Loucy (cell line): ENCODE results near the gene PAN2.
A peak's percentile ranks its signal among the peaks of the same experiment; 100 is the strongest.

ENCODE experiments used
- H2AFZ ChIP-seq: fragments of 200-600 bp; sonication (generic); 2 replicates; pipeline ENCODE4 v1.6.0; 2016; ENCODE audit warnings: antibody characterized with exemption, mild to moderate bottlenecking, low read length, moderate library complexity
- H3F3A ChIP-seq: fragments of 200-600 bp; 2 replicates; pipeline ENCODE4 v1.6.0; 2016; ENCODE audit warnings: antibody characterized with exemption, low read depth, mild to moderate bottlenecking
- H3K27me3 ChIP-seq: fragments of 200-600 bp; sonication (generic); 2 replicates; pipeline ENCODE4 v1.6.1; 2014; ENCODE audit warnings: low read length, mild to moderate bottlenecking; ENCODE audit not compliant: insufficient read depth, poor library complexity, severe bottlenecking
- H3K36me3 ChIP-seq: fragments of 200-600 bp; sonication (generic); 2 replicates; pipeline ENCODE4 v1.6.1; 2016; ENCODE audit warnings: low read length; ENCODE audit not compliant: insufficient read depth
- H3K4me1 ChIP-seq: fragments of 200-600 bp; sonication (generic); 2 replicates; pipeline ENCODE4 v1.5.1; 2014; ENCODE audit warnings: low read length, mild to moderate bottlenecking; ENCODE audit not compliant: insufficient read depth, poor library complexity, severe bottlenecking
- H3K4me2 ChIP-seq: fragments of 200-600 bp; sonication (generic); 2 replicates; pipeline ENCODE4 v1.6.0; 2014; ENCODE audit warnings: antibody characterized with exemption, low read length, low read depth, mild to moderate bottlenecking; ENCODE audit not compliant: poor library complexity, severe bottlenecking
- H3K4me3 ChIP-seq: fragments of 200-600 bp; sonication (generic); 2 replicates; pipeline ENCODE4 v1.5.1; 2014; ENCODE audit warnings: low read length, mild to moderate bottlenecking, mixed read lengths; ENCODE audit not compliant: poor library complexity, severe bottlenecking
- H3K79me2 ChIP-seq: fragments of 200-600 bp; sonication (generic); 2 replicates; pipeline ENCODE4 v1.6.1; 2014; ENCODE audit warnings: low read length; ENCODE audit not compliant: insufficient read depth
- H3K9ac ChIP-seq: fragments of 200-600 bp; sonication (generic); 2 replicates; pipeline ENCODE4 v1.6.0; 2014; ENCODE audit warnings: mild to moderate bottlenecking, low read depth, low read length, moderate library complexity; ENCODE audit not compliant: poor library complexity, severe bottlenecking
- H3K9me2 ChIP-seq: fragments of 200-600 bp; sonication (generic); replicated peaks from 2 replicates; pipeline ENCODE4 v1.6.1; 2016; ENCODE audit warnings: low read depth, low read length, mixed read lengths
- H3K9me3 ChIP-seq: fragments of 200-600 bp; sonication (generic); 2 replicates; pipeline ENCODE4 v1.6.1; 2014; ENCODE audit warnings: mild to moderate bottlenecking, antibody characterized with exemption, low read length, low read depth; ENCODE audit not compliant: insufficient read depth
- H4K20me1 ChIP-seq: fragments of 200-600 bp; sonication (generic); 2 replicates; pipeline ENCODE4 v1.6.0; 2014; ENCODE audit warnings: antibody characterized with exemption, low read length, mild to moderate bottlenecking; ENCODE audit not compliant: insufficient read depth, poor library complexity, severe bottlenecking
- CTCF ChIP-seq: fragments of 200-600 bp; sonication (generic); conservative IDR thresholded peaks from 2 replicates; pipeline ENCODE4 v1.5.1; 2014; ENCODE audit warnings: mild to moderate bottlenecking, antibody characterized with exemption, low read length
- EZH2phosphoT487 ChIP-seq: fragments of 200-600 bp; IDR thresholded peaks from 2 replicates; pipeline ENCODE4 v1.6.1; 2018; ENCODE audit warnings: antibody characterized with exemption, mild to moderate bottlenecking, moderate library complexity, borderline replicate concordance

Gene PAN2

GRCh38 chr12:56334490-56334793 lies 642 bp upstream of the PAN2 start:
- Histone ChIP-seq H3F3A (no peaks in the 10 kb centered on the region), H2AFZ (peak overlapping the region; percentile 57; the same call in 1 of the 2 replicates), H3K9me2 (no peaks in the 10 kb centered on the region), H3K4me2 (peak overlapping the region; percentile 94), H3K9ac (peak overlapping the region; percentile 99), H3K79me2 (peaks cover 21% of the 10 kb centered on the region), H3K4me3 (peak overlapping the region; percentile 98), H3K36me3 (no peaks in the 10 kb centered on the region), H4K20me1 (no peaks in the 10 kb centered on the region), H3K27me3 (no peaks in the 10 kb centered on the region), H3K4me1 (peaks cover 23% of the 10 kb centered on the region), H3K9me3 (no peaks in the 10 kb centered on the region)
- TF ChIP-seq CTCF (no peak), EZH2phosphoT487 (no peak)

GRCh38 chr12:56333197-56333678 lies 562 bp downstream of the PAN2 start:
- Histone ChIP-seq H3K9me2 (no peaks in the 10 kb centered on the region), H3K79me2 (peaks cover 21% of the 10 kb centered on the region), H3K4me1 (peaks cover 23% of the 10 kb centered on the region), H3K9ac (peak overlapping the region; percentile 99), H2AFZ (peak overlapping the region; percentile 92), H3K36me3 (no peaks in the 10 kb centered on the region), H3K27me3 (no peaks in the 10 kb centered on the region), H3K9me3 (no peaks in the 10 kb centered on the region), H4K20me1 (no peaks in the 10 kb centered on the region), H3F3A (no peaks in the 10 kb centered on the region), H3K4me3 (peak overlapping the region; percentile 98), H3K4me2 (peak overlapping the region; percentile 99)
- no peak for TF ChIP-seq CTCF

DNA sequence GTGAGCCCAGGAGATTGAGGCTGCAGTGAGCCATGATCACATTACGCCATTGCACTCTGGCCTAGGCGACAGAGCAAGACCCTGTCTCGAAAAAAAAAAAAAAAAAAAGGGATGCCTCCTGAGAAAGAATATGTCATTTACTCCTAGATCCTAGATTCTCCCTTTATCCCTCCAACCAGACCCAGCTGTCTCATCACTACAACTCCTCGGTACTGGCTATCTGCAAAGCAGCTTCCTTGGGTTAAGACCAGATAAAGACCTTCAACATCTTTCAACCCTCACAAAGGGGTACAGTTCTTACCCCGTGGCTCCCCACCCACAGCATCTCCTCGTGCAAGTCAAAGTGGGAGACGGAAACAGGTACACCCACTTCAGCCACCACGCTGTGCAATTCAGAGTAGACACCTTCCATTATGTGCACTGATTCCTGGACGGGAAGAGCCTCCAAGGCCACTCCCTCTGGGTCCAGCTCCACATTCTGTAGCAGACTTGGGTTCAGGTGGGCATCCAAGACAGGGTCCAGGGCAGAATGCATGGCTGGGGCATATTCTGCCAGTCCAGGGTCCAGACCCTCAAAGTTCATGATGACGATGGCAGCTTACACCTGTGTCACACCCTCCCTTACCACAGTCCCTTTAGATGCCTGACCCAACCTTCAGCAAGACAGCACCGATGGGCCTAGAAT lies 1.1 kb downstream of the PAN2 start:
- Histone ChIP-seq H3K4me2 (peak overlapping the region; percentile 99), H3K4me1 (peaks cover 19% of the 10 kb centered on the region), H3K79me2 (peaks cover 21% of the 10 kb centered on the region), H3K36me3 (no peaks in the 10 kb centered on the region), H3F3A (no peaks in the 10 kb centered on the region), H3K4me3 (peak overlapping the region; percentile 98), H3K9me3 (no peaks in the 10 kb centered on the region), H2AFZ (no peak overlapping the region), H3K9ac (peak overlapping the region; percentile 99), H3K9me2 (no peaks in the 10 kb centered on the region), H3K27me3 (no peaks in the 10 kb centered on the region), H4K20me1 (no peaks in the 10 kb centered on the region)
- TF ChIP-seq CTCF (no peak), EZH2phosphoT487 (no peak)
